T-helper 17 cell (primary cell): ENCODE results near the gene C1QTNF6. TPM values are rescaled to one million over a fixed set of nuclear protein-coding genes. Genes with fewer than 3 reads are reported as not detected.
A peak's percentile ranks its signal among the peaks of the same experiment; 100 is the strongest.

Source experiments
- ATAC-seq: fragments of 150-1000 bp; cut with Tn5 transposase; 2 replicates; pipeline ENCODE4 v1.10.0; 2021; ENCODE audit warnings: mild to moderate bottlenecking, moderate library complexity
- DNase-seq, 3 donors: peaks; one replicate each; pipeline versions ENCODE4 v3.0.0 to v3.0.0-alpha.2; 2020 to 2021
- H3K9me3 ChIP-seq: one replicate; pipeline ENCODE4 v1.7.0; 2013; ENCODE audit warnings: low read length, mild to moderate bottlenecking; ENCODE audit not compliant: control insufficient read depth, poor library complexity, severe bottlenecking
- H3K27ac Mint-ChIP-seq: one replicate; pipeline ENCODE4 v1.8.0; 2022; ENCODE audit warnings: mild to moderate bottlenecking, moderate library complexity, mixed read lengths
- H3K27me3 Mint-ChIP-seq: one replicate; pipeline ENCODE4 v1.8.0; 2022; ENCODE audit warnings: mixed read lengths
- H3K36me3 Mint-ChIP-seq: one replicate; pipeline ENCODE4 v1.8.0; 2022; ENCODE audit warnings: low read depth, mixed read lengths
- H3K4me1 Mint-ChIP-seq: one replicate; pipeline ENCODE4 v1.8.0; 2022; ENCODE audit warnings: mild to moderate bottlenecking, mixed read lengths
- H3K4me3 Mint-ChIP-seq: one replicate; pipeline ENCODE4 v1.8.0; 2022; ENCODE audit warnings: mild to moderate bottlenecking, moderate library complexity, mixed read lengths
- total RNA-seq, 4 donors: library from RNA in 2 of 4; stranded (reverse) in 2 of 4; gene quantifications; one replicate each; pipeline ENCODE4 v1.2.3 and lab custom pipeline; 2022 to 2026

The C1QTNF6 gene
- total RNA-seq, 2 donors from 2014 or later, result 11.2 to 11.8 TPM

GRCh38 chr22:37146507-37147180, 41.4 kb downstream of the C1QTNF6 start:
- Mint-ChIP-seq H3K36me3 (peaks cover 2% of the 10 kb centered on the region), H3K27ac (peak overlapping the region; percentile 93), H3K4me1 (peaks cover 56% of the 10 kb centered on the region), H3K27me3 (no peaks in the 10 kb centered on the region), H3K4me3 (peak overlapping the region; percentile 94)
- DNase-seq (no peak), ATAC-seq (no peak)
- H3K9me3 ChIP-seq, result no peaks in the 10 kb centered on the region

GRCh38 chr22:37146051-37146385, 42.0 kb downstream of the C1QTNF6 start:
- Mint-ChIP-seq H3K27me3 (no peaks in the 10 kb centered on the region), H3K4me3 (peak overlapping the region; percentile 94), H3K4me1 (peaks cover 56% of the 10 kb centered on the region), H3K36me3 (peaks cover 2% of the 10 kb centered on the region), H3K27ac (peak overlapping the region; percentile 93)
- DNase-seq (no peak), ATAC-seq (no peak)
- H3K9me3 ChIP-seq, result no peaks in the 10 kb centered on the region

- no peak for ATAC-seq
- DNase-seq, result no peak
- H3K27ac Mint-ChIP-seq, result peak overlapping the region; percentile 93
- H3K9me3 ChIP-seq, result no peaks in the 10 kb centered on the region
- peaks cover 2% of the 10 kb centered on the region for H3K36me3 Mint-ChIP-seq
- H3K4me3 Mint-ChIP-seq, result peak overlapping the region; percentile 94
- H3K4me1 Mint-ChIP-seq, result peaks cover 54% of the 10 kb centered on the region
- no peaks in the 10 kb centered on the region for H3K27me3 Mint-ChIP-seq
Observed at GRCh38 chr22:37145180-37146050, 42.6 kb downstream of the C1QTNF6 start.

GRCh38 chr22:37144180-37144554, 43.9 kb downstream of the C1QTNF6 start:
- H3K27ac Mint-ChIP-seq, result peak overlapping the region; percentile 93
- DNase-seq (no peak), ATAC-seq (no peak)
- no peaks in the 10 kb centered on the region for H3K27me3 Mint-ChIP-seq
- no peaks in the 10 kb centered on the region for H3K36me3 Mint-ChIP-seq
- H3K4me1 Mint-ChIP-seq, result peaks cover 50% of the 10 kb centered on the region
- peak overlapping the region; percentile 45 for H3K4me3 Mint-ChIP-seq
- no peaks in the 10 kb centered on the region for H3K9me3 ChIP-seq

- H3K27ac Mint-ChIP-seq, result no peak overlapping the region
- H3K36me3 Mint-ChIP-seq, result peaks cover 7% of the 10 kb centered on the region
- no peak overlapping the region for H3K4me3 Mint-ChIP-seq
- DNase-seq (no peak), ATAC-seq (no peak)
- H3K9me3 ChIP-seq, result no peaks in the 10 kb centered on the region
- no peaks in the 10 kb centered on the region for H3K27me3 Mint-ChIP-seq
- H3K4me1 Mint-ChIP-seq, result peaks cover 40% of the 10 kb centered on the region
Observed at GRCh38 chr22:37141971-37142370, 46.1 kb downstream of the C1QTNF6 start.

GRCh38 chr22:37141476-37141875, 46.6 kb downstream of the C1QTNF6 start:
- peaks cover 35% of the 10 kb centered on the region for H3K4me1 Mint-ChIP-seq
- no peaks in the 10 kb centered on the region for H3K9me3 ChIP-seq
- DNase-seq, result no peak
- H3K36me3 Mint-ChIP-seq, result peaks cover 10% of the 10 kb centered on the region
- no peaks in the 10 kb centered on the region for H3K27me3 Mint-ChIP-seq
- no peak overlapping the region for H3K27ac Mint-ChIP-seq
- no peak overlapping the region for H3K4me3 Mint-ChIP-seq
- ATAC-seq, result no peak

- H3K4me1 Mint-ChIP-seq, result peaks cover 28% of the 10 kb centered on the region
- DNase-seq, result no peak
- H3K27me3 Mint-ChIP-seq, result no peaks in the 10 kb centered on the region
- peaks cover 10% of the 10 kb centered on the region for H3K36me3 Mint-ChIP-seq
- H3K4me3 Mint-ChIP-seq, result no peak overlapping the region
- H3K27ac Mint-ChIP-seq, result no peak overlapping the region
- no peak for ATAC-seq
- H3K9me3 ChIP-seq, result no peaks in the 10 kb centered on the region
Observed at GRCh38 chr22:37140686-37141323, 47.2 kb downstream of the C1QTNF6 start.

GRCh38 chr22:37139762-37140161, 48.3 kb downstream of the C1QTNF6 start:
- H3K27me3 Mint-ChIP-seq, result no peaks in the 10 kb centered on the region
- H3K27ac Mint-ChIP-seq, result no peak overlapping the region
- no peak for ATAC-seq

GRCh38 chr22:37138849-37139561, 49.0 kb downstream of the C1QTNF6 start:
- H3K27ac Mint-ChIP-seq, result peak overlapping the region; percentile 94
- peaks cover 10% of the 10 kb centered on the region for H3K36me3 Mint-ChIP-seq
- DNase-seq (no peak), ATAC-seq (no peak)
- H3K4me1 Mint-ChIP-seq, result peaks cover 23% of the 10 kb centered on the region
- no peaks in the 10 kb centered on the region for H3K27me3 Mint-ChIP-seq
- H3K9me3 ChIP-seq, result no peaks in the 10 kb centered on the region
- peak overlapping the region; percentile 56 for H3K4me3 Mint-ChIP-seq

More at GRCh38 chr22:37139762-37140161, 48.3 kb downstream of the C1QTNF6 start:
- peaks cover 10% of the 10 kb centered on the region for H3K36me3 Mint-ChIP-seq
- H3K4me1 Mint-ChIP-seq, result peaks cover 25% of the 10 kb centered on the region
- H3K9me3 ChIP-seq, result no peaks in the 10 kb centered on the region
- H3K4me3 Mint-ChIP-seq, result no peak overlapping the region
- DNase-seq, result no peak

GRCh38 chr22:37137903-37138665, 50.0 kb downstream of the C1QTNF6 start:
- H3K4me3 Mint-ChIP-seq, result peak overlapping the region; percentile 43
- no peaks in the 10 kb centered on the region for H3K27me3 Mint-ChIP-seq
- no peak for DNase-seq
- H3K9me3 ChIP-seq, result no peaks in the 10 kb centered on the region
- no peak for ATAC-seq
- peak overlapping the region; percentile 94 for H3K27ac Mint-ChIP-seq
- peaks cover 12% of the 10 kb centered on the region for H3K36me3 Mint-ChIP-seq
- peaks cover 20% of the 10 kb centered on the region for H3K4me1 Mint-ChIP-seq

GRCh38 chr22:37137131-37137530, 50.9 kb downstream of the C1QTNF6 start:
- ATAC-seq, result no peak
- H3K4me3 Mint-ChIP-seq, result peak overlapping the region; percentile 43
- peaks cover 20% of the 10 kb centered on the region for H3K4me1 Mint-ChIP-seq
- no peaks in the 10 kb centered on the region for H3K9me3 ChIP-seq
- H3K27ac Mint-ChIP-seq, result no peak overlapping the region
- no peaks in the 10 kb centered on the region for H3K27me3 Mint-ChIP-seq
- peaks cover 18% of the 10 kb centered on the region for H3K36me3 Mint-ChIP-seq
- DNase-seq, result no peak

- no peak for DNase-seq
- H3K9me3 ChIP-seq, result no peaks in the 10 kb centered on the region
- Mint-ChIP-seq H3K27ac (peak overlapping the region; percentile 56), H3K4me3 (no peak overlapping the region), H3K27me3 (no peaks in the 10 kb centered on the region), H3K4me1 (peaks cover 15% of the 10 kb centered on the region), H3K36me3 (peaks cover 18% of the 10 kb centered on the region)
- no peak for ATAC-seq
Observed at GRCh38 chr22:37135023-37135422, 53.0 kb downstream of the C1QTNF6 start.
